ENCODE data around the gene ZFP90.

DNA sequence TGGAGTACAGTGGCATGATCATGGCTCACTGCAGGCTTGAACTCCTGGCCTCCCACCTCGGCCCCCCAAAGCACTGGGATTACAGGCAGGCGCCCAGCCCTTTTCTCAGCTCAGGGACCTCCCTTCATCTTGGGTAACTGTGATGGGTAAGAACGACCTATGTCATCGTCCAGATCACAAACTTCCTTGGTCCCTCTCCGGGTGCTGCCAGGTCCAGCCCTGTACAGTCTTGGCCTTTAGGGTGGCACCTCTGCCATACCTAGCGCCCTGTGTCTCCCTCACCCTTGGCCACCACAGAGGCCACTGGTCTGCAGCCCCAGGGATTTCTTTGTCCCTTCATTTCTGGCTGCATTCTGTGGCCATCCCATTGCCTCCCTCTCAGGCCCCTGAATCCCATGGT is 29.7 kb upstream of the ZFP90 start:
- TF ChIP-seq YY1 (IDR thresholded peaks at IDR 0.05; ENCODE audit: insufficient read depth, insufficient read length): no peak
- no peak for TF ChIP-seq ZNF274 (IDR thresholded peaks at IDR 0.05; ENCODE audit: low read depth, low read length)

All from NT2/D1 (cell line).